ENCODE data around the gene REV3L.
"Not testable (repeated sequence)": the region's sequence is repeated elsewhere in the genome, so short reads cannot be mapped to it uniquely, and the experiment has no call there.

Gene REV3L

GRCh38 chr6:111329882-111330633 lies 153.0 kb downstream of the REV3L start:
- Histone ChIP-seq H3K27ac (ENCODE audit: low read depth, low read length) (no peak overlapping the region), H3K4me3 (ENCODE audit: low read length) (no peak overlapping the region), H3K79me2 (ENCODE audit: control insufficient read depth, low read length) (no peaks in the 10 kb centered on the region), H3K36me3 (ENCODE audit: control insufficient read depth, low read length) (peaks cover 61% of the 10 kb centered on the region), H3K27me3 (ENCODE audit: control insufficient read depth, low read length) (no peaks in the 10 kb centered on the region), H3K4me1 (ENCODE audit: control insufficient read depth, low read length) (no peaks in the 10 kb centered on the region), H4K20me1 (ENCODE audit: control insufficient read depth, insufficient read depth, low read depth, low read length) (no peaks in the 10 kb centered on the region), H3K4me2 (ENCODE audit: low read length) (no peak overlapping the region), H3K9me3 (ENCODE audit: control insufficient read depth, insufficient read depth, low read length) (no peaks in the 10 kb centered on the region), H3K9me2 (replicated peaks; ENCODE audit: control insufficient read depth, low read length) (no peaks in the 10 kb centered on the region), H3F3A (ENCODE audit: control insufficient read depth, insufficient read depth) (no peaks in the 10 kb centered on the region)
- TF ChIP-seq CTCF (IDR thresholded peaks at IDR 0.05; ENCODE audit: low read depth, low read length, poor library complexity, severe bottlenecking): no peak
- no peak for TF ChIP-seq EZH2phosphoT487 (IDR thresholded peaks at IDR 0.05; ENCODE audit: borderline replicate concordance, low read length)

DNA sequence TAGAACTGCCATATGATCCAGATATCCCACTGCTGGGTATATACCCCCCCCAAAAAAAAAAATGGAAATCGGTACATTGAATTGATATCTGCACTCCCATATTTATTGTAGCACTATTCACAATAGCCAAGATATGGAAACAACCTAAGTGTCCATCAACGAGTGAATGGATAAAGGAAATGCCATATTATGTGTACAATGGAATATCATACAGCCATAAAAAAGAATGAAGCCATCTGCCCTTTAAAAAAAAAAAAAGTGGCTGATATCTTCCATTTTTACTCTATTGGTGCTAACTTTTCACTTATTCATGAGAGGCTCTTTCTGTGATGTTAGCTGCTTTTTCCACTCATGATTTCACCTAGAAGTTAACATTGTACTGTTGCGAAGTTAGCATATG lies 156.5 kb downstream of the REV3L start:
- H3K4me3 ChIP-seq (ENCODE audit: low read length): no peak overlapping the region
- no peaks in the 10 kb centered on the region for H3K4me1 ChIP-seq (ENCODE audit: control insufficient read depth, low read length)
- H3K27me3 ChIP-seq (ENCODE audit: control insufficient read depth, low read length): no peaks in the 10 kb centered on the region
- no peaks in the 10 kb centered on the region for H4K20me1 ChIP-seq (ENCODE audit: control insufficient read depth, insufficient read depth, low read depth, low read length)
- H3K9me2 ChIP-seq (replicated peaks; ENCODE audit: control insufficient read depth, low read length): no peaks in the 10 kb centered on the region
- TF ChIP-seq EZH2phosphoT487 (IDR thresholded peaks at IDR 0.05; ENCODE audit: borderline replicate concordance, low read length) (no peak), CTCF (IDR thresholded peaks at IDR 0.05; ENCODE audit: low read depth, low read length, poor library complexity, severe bottlenecking) (no peak)
- H3K9me3 ChIP-seq (ENCODE audit: control insufficient read depth, insufficient read depth, low read length): no peaks in the 10 kb centered on the region
- H3F3A ChIP-seq (ENCODE audit: control insufficient read depth, insufficient read depth): no peaks in the 10 kb centered on the region
- peaks cover 68% of the 10 kb centered on the region for H3K36me3 ChIP-seq (ENCODE audit: control insufficient read depth, low read length)
- H3K27ac ChIP-seq (ENCODE audit: low read depth, low read length): no peak overlapping the region
- no peaks in the 10 kb centered on the region for H3K79me2 ChIP-seq (ENCODE audit: control insufficient read depth, low read length)
- no peak overlapping the region for H3K4me2 ChIP-seq (ENCODE audit: low read length)

- no peaks in the 10 kb centered on the region for H3K4me1 ChIP-seq (ENCODE audit: control insufficient read depth, low read length)
- no peak overlapping the region for H3K27ac ChIP-seq (ENCODE audit: low read depth, low read length)
- TF ChIP-seq CTCF (IDR thresholded peaks at IDR 0.05; ENCODE audit: low read depth, low read length, poor library complexity, severe bottlenecking) (no peak), EZH2phosphoT487 (IDR thresholded peaks at IDR 0.05; ENCODE audit: borderline replicate concordance, low read length) (no peak)
- H3F3A ChIP-seq (ENCODE audit: control insufficient read depth, insufficient read depth): no peaks in the 10 kb centered on the region
- H3K27me3 ChIP-seq (ENCODE audit: control insufficient read depth, low read length): no peaks in the 10 kb centered on the region
- no peaks in the 10 kb centered on the region for H3K79me2 ChIP-seq (ENCODE audit: control insufficient read depth, low read length)
- no peaks in the 10 kb centered on the region for H3K9me3 ChIP-seq (ENCODE audit: control insufficient read depth, insufficient read depth, low read length)
- no peak overlapping the region for H3K4me2 ChIP-seq (ENCODE audit: low read length)
- H3K9me2 ChIP-seq (replicated peaks; ENCODE audit: control insufficient read depth, low read length): no peaks in the 10 kb centered on the region
- peaks cover 40% of the 10 kb centered on the region for H3K36me3 ChIP-seq (ENCODE audit: control insufficient read depth, low read length)
- no peak overlapping the region for H3K4me3 ChIP-seq (ENCODE audit: low read length)
- H4K20me1 ChIP-seq (ENCODE audit: control insufficient read depth, insufficient read depth, low read depth, low read length): no peaks in the 10 kb centered on the region
Observed at GRCh38 chr6:111322145-111322544, 160.9 kb downstream of the REV3L start.

DNA sequence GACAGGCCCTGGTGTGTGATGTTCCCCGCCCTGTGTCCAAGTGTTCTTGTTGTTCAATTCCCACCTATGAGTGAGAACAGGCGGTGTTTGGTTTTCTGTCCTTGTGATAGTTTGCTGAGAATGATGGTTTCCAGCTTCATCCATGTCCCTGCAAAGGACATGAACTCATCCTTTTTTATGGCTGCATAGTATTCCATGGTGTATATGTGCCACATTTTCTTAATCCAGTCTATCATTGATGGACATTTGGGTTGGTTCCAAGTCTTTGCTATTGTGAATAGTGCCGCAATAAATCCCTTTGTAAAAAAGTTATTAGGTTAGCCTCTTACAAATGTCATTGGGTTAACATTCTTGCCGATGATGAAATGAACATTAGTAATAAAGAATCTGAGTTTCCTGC lies 175.1 kb downstream of the REV3L start:
- peaks cover 62% of the 10 kb centered on the region for H3K36me3 ChIP-seq (ENCODE audit: control insufficient read depth, low read length)

More for the DNA sequence above, 175.1 kb downstream of the REV3L start:
- not testable (repeated sequence) for H3K27me3 ChIP-seq (ENCODE audit: control insufficient read depth, low read length); H3K9me3 ChIP-seq (ENCODE audit: control insufficient read depth, insufficient read depth, low read length); H4K20me1 ChIP-seq (ENCODE audit: control insufficient read depth, insufficient read depth, low read depth, low read length); H3K79me2 ChIP-seq (ENCODE audit: control insufficient read depth, low read length); H3K4me3 ChIP-seq (ENCODE audit: low read length); H3F3A ChIP-seq (ENCODE audit: control insufficient read depth, insufficient read depth); H3K4me1 ChIP-seq (ENCODE audit: control insufficient read depth, low read length); H3K27ac ChIP-seq (ENCODE audit: low read depth, low read length); H3K4me2 ChIP-seq (ENCODE audit: low read length); H3K9me2 ChIP-seq (replicated peaks; ENCODE audit: control insufficient read depth, low read length)
